ENCODE data around the gene DENND1B.

DNA sequence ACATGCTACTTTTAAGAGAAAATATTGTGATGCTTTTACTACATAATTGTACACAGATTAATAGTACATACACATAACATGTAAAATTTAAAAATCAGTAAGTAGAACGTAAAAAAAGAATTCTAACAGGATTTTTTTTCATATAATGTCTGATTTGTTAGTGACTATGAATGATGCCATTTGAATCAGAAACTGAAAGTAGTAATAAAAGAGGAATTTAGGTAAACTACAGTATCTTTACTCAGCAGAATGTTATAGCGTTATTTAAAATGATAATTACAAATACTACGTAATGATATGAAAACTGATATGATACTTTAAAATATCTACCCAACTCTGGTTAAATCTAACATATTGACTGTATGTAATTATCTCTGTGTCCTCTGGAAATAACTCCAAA is 116.1 kb downstream of the DENND1B start:
- TF ChIP-seq, protein P1, sequence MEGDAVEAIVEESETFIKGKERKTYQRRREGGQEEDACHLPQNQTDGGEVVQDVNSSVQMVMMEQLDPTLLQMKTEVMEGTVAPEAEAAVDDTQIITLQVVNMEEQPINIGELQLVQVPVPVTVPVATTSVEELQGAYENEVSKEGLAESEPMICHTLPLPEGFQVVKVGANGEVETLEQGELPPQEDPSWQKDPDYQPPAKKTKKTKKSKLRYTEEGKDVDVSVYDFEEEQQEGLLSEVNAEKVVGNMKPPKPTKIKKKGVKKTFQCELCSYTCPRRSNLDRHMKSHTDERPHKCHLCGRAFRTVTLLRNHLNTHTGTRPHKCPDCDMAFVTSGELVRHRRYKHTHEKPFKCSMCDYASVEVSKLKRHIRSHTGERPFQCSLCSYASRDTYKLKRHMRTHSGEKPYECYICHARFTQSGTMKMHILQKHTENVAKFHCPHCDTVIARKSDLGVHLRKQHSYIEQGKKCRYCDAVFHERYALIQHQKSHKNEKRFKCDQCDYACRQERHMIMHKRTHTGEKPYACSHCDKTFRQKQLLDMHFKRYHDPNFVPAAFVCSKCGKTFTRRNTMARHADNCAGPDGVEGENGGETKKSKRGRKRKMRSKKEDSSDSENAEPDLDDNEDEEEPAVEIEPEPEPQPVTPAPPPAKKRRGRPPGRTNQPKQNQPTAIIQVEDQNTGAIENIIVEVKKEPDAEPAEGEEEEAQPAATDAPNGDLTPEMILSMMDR (conservative IDR thresholded peaks at IDR 0.05; ENCODE audit: low read depth, low read length) = no peak
- TF ChIP-seq EZH2 (IDR thresholded peaks at IDR 0.05; ENCODE audit: borderline replicate concordance, low read depth, low read length, poor library complexity, severe bottlenecking) = no peak
